Endothelial cell of umbilical vein (primary cell): ENCODE results near the gene INO80C. TPM values are rescaled to one million over a fixed set of nuclear protein-coding genes. Genes with fewer than 3 reads are reported as not detected.

Source experiments
- BruUV-seq: library from RNA; stranded (reverse); fragments of 400-500 nt; replicated peaks from 2 replicates; lab custom pipeline; 2021; lab: Mats Ljungman, UMichigan
- CTCF ChIA-PET: fragments of 300-600, 350-600 bp; sonication (Branson Sonifier 250); formaldehyde crosslinking; loops from one replicate; lab custom pipeline; 2021; ENCODE audit warnings: antibody characterized with exemption, inconsistent platforms; lab: Charles Lee
- POLR2A ChIA-PET: fragments of 300-600, 350-600 bp; sonication (Branson Sonifier 250); formaldehyde crosslinking; loops from one replicate; lab custom pipeline; 2021; ENCODE audit warnings: antibody characterized with exemption, inconsistent platforms; lab: Charles Lee
- DNase-seq: peaks from one replicate; pipeline ENCODE4 v3.0.0-alpha.2; 2011; ENCODE audit warnings: low read depth, low spot score
- FAIRE-seq: peaks from 2 replicates; lab custom pipeline; 2011; peaks lifted over from hg19 to GRCh38; lab: Jason Lieb, UNC
- H2AFZ ChIP-seq: 2 replicates; pipeline ENCODE4 v1.6.0; 2012; ENCODE audit warnings: low read depth, low read length, control low read depth, inconsistent platforms
- H3K27ac ChIP-seq: 2 replicates; pipeline ENCODE4 v1.5.1; 2011; ENCODE audit warnings: low read depth, mild to moderate bottlenecking, control low read depth, low read length, moderate library complexity; ENCODE audit not compliant: insufficient read depth
- H3K27me3 ChIP-seq, 2 experiments: 2 replicates each; pipeline versions ENCODE4 v1.6.0 to v1.6.1; 2011; ENCODE audit warnings: low read length in 2 of 2, mixed read lengths in 1 of 2; ENCODE audit not compliant: control insufficient read depth in 2 of 2, insufficient read depth in 2 of 2
- H3K36me3 ChIP-seq, 2 experiments: 2 replicates in 1 of 2; 3 replicates in 1 of 2; pipeline ENCODE4 v1.5.1; 2011; ENCODE audit warnings: low read length in 2 of 2, mild to moderate bottlenecking in 1 of 2, moderate library complexity in 1 of 2; ENCODE audit not compliant: control insufficient read depth in 2 of 2, insufficient read depth in 2 of 2; ENCODE audit errors: extremely low read depth in 1 of 2
- H3K4me1 ChIP-seq: 3 replicates; pipeline ENCODE4 v1.5.1; 2011; ENCODE audit warnings: mild to moderate bottlenecking, low read length; ENCODE audit not compliant: control insufficient read depth, insufficient read depth; ENCODE audit errors: extremely low read depth
- H3K4me2 ChIP-seq: 2 replicates; pipeline ENCODE4 v1.6.1; 2011; ENCODE audit warnings: low read length, control low read depth, mixed read lengths; ENCODE audit not compliant: insufficient read depth
- H3K4me3 ChIP-seq, 3 experiments: fragments of 200-600 bp in 1 of 3; sonication (generic), shearing (Covaris generic) in 1 of 3; replicated peaks in 1 of 3; 2 replicates each; pipeline ENCODE4 v1.5.1; 2011 to 2016; ENCODE audit warnings: control low read depth in 3 of 3, low read length in 3 of 3, mild to moderate bottlenecking in 2 of 3, inconsistent platforms in 1 of 3, low read depth in 1 of 3, moderate library complexity in 1 of 3; ENCODE audit not compliant: insufficient read depth in 1 of 3
- H3K79me2 ChIP-seq: 2 replicates; pipeline ENCODE4 v1.6.0; 2012; ENCODE audit warnings: low read length, inconsistent platforms; ENCODE audit not compliant: control insufficient read depth, insufficient read depth
- H3K9ac ChIP-seq: replicated peaks from 2 replicates; pipeline ENCODE3; 2011; ENCODE audit warnings: low read length, control low read depth; ENCODE audit not compliant: insufficient read depth; ENCODE audit errors: extremely low read depth
- H3K9me1 ChIP-seq: replicated peaks from 3 replicates; pipeline ENCODE4 v1.6.0; 2011; ENCODE audit warnings: mild to moderate bottlenecking, low read length; ENCODE audit not compliant: control insufficient read depth, insufficient read depth; ENCODE audit errors: extremely low read depth
- H3K9me3 ChIP-seq: replicated peaks from 2 replicates; pipeline ENCODE4 v1.5.1; 2012; ENCODE audit warnings: low read length, inconsistent platforms; ENCODE audit not compliant: control insufficient read depth, insufficient read depth
- H4K20me1 ChIP-seq: replicated peaks from 2 replicates; pipeline ENCODE3; 2011; ENCODE audit warnings: mild to moderate bottlenecking, low read length; ENCODE audit not compliant: control insufficient read depth, insufficient read depth; ENCODE audit errors: extremely low read depth
- CTCF ChIP-seq, 2 donors: IDR thresholded peaks; 1 replicate in 1 of 2; 2 replicates in 1 of 2; pipeline ENCODE4 v1.5.1; 2011; ENCODE audit warnings: low read length in 2 of 2, mild to moderate bottlenecking in 2 of 2, moderate library complexity in 2 of 2, control low read depth in 1 of 2, inconsistent platforms in 1 of 2, low read depth in 1 of 2; ENCODE audit not compliant: insufficient read depth in 1 of 2; ENCODE audit errors: extremely low read depth in 1 of 2
- EZH2 ChIP-seq: IDR thresholded peaks from 2 replicates; pipeline ENCODE4 v1.6.1; 2012; ENCODE audit warnings: borderline replicate concordance, low read depth, mild to moderate bottlenecking, moderate library complexity, low read length, inconsistent platforms; ENCODE audit not compliant: severe bottlenecking
- FOS ChIP-seq: IDR thresholded peaks from 2 replicates; pipeline ENCODE4 v1.6.1; 2011; ENCODE audit warnings: mild to moderate bottlenecking, low read length, moderate library complexity, borderline replicate concordance; ENCODE audit not compliant: insufficient read depth
- GATA2 ChIP-seq: IDR thresholded peaks from 2 replicates; pipeline ENCODE4 v1.7.0; 2011; ENCODE audit warnings: low read depth, mild to moderate bottlenecking, moderate library complexity, mixed read lengths, low read length; ENCODE audit not compliant: insufficient read length, insufficient read depth
- JUN ChIP-seq: IDR thresholded peaks from 2 replicates; pipeline ENCODE4 v1.6.1; 2011; ENCODE audit warnings: borderline replicate concordance, low read depth; ENCODE audit not compliant: insufficient read length, insufficient read depth
- MAX ChIP-seq: IDR thresholded peaks from 2 replicates; pipeline ENCODE4 v1.6.1; 2011; ENCODE audit not compliant: insufficient read depth, insufficient read length
- MYC ChIP-seq: IDR thresholded peaks from one replicate; pipeline ENCODE4 v1.6.1; 2011; ENCODE audit warnings: mild to moderate bottlenecking, low read depth, low read length
- POLR2A ChIP-seq: IDR thresholded peaks from 2 replicates; pipeline ENCODE4 v1.6.1; 2012; ENCODE audit warnings: low read depth, mild to moderate bottlenecking, control low read depth, low read length
- POLR2AphosphoS5 ChIP-seq: IDR thresholded peaks from 2 replicates; pipeline ENCODE4 v1.6.1; 2012; ENCODE audit warnings: low read depth, mild to moderate bottlenecking, control low read depth, low read length, moderate library complexity; ENCODE audit not compliant: insufficient read depth
- dilution Hi-C: fragments of 300-500 bp; cut with MboI; formaldehyde crosslinking; loops from one replicate; pipeline ENCODE4 v1.15.0; 2019; ENCODE audit warnings: low sequenced_read_pairs; ENCODE audit not compliant: extremely low pct_ligation_motif_present
- intact Hi-C: fragments of 100-400 bp; cut with micrococcal nuclease; formaldehyde crosslinking; loops from one replicate; pipeline ENCODE4 v1.10.0; 2022
- polyA plus RNA-seq, 4 experiments: library from polyadenylated mRNA; depleted of rRNA in 3 of 4; stranded (reverse) in 3 of 4; unstranded in 1 of 4; fragments of >200 nt; gene quantifications; 2 replicates each; pipeline versions ENCODE4 v1.2.1 to v1.2.3, GENCODE V29; 2011 to 2012; ENCODE audit warnings: missing spikeins in 1 of 4
- total RNA-seq: library from RNA; stranded (reverse); gene quantifications from 2 replicates; pipeline ENCODE4 v1.2.3, GENCODE V29; 2021

Gene INO80C
- total and polyA plus RNA-seq, 2 donors (not counting 3 experiments of a cell fraction or from before 2014, with no cell fraction given): 43.4 to 56.0 TPM

DNA sequence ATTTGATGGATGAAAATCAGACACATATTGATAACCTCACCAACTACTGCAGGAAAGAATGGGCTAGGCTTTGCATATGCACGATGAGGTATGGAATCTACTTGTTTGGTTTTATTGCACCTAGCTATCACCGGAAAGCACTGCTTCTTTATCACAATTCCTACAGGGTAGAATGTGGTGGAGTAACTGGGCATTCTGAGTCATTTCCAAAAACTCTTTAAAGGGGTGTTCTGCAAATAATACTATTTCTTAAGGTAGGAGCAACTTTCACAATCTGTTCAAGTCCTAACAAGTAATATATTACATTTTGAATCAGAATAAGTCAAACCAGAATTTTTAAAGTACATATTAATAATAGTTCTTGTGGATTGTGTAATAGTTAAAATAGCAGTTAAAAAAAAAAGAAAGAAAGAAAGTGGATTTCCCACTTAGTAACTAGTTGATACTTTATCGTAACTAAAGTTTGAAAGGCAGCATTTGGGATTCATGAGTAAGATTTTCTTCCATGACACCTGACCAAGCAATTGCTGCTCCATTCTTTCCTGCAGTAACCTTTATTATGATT, 40.5 kb downstream of the INO80C start:
- CTCF ChIA-PET: interaction anchor here (0.6 kb wide), 1 partner anchor 296 kb away, joined by 4 read pairs; no protein-coding TSS in a partner anchor
- Histone ChIP-seq H2AFZ (no peak overlapping the region), H3K4me2 (peak overlapping the region; percentile 6), H3K27ac (peak overlapping the region; percentile 90), H3K9me1 (no peaks in the 10 kb centered on the region), H3K4me1 (peaks cover 69% of the 10 kb centered on the region), H3K9me3 (no peaks in the 10 kb centered on the region), H3K27me3 (no peaks in the 10 kb centered on the region), H4K20me1 (no peaks in the 10 kb centered on the region), H3K4me3 (no peak overlapping the region), H3K36me3 (no peaks in the 10 kb centered on the region), H3K9ac (peak overlapping the region; percentile 12), H3K79me2 (peaks cover 35% of the 10 kb centered on the region)
- dilution Hi-C loops: no loop called here
- peak; percentile 59 for FAIRE-seq
- no TSS peak for BruUV-seq
- intact Hi-C loops: loop anchor here (5.0 kb wide), 1 partner anchor 515 kb away; the partner anchor contains the start of gene RMP24
- TF ChIP-seq POLR2A (peak; percentile 25), FOS (no peak)
- peak; percentile 33 for DNase-seq
- POLR2A ChIA-PET: interaction anchor here (0.7 kb wide), 1 partner anchor 638 kb away, joined by 7 read pairs; no protein-coding TSS in a partner anchor

- H3K4me1 ChIP-seq: peaks cover 58% of the 10 kb centered on the region
- POLR2A ChIA-PET: no interaction called here
- H3K9me1 ChIP-seq: no peaks in the 10 kb centered on the region
- H3K36me3 ChIP-seq: peaks cover 0 to 2% of the 10 kb centered on the region in 2 experiments
- no peak overlapping the region for H3K4me3 ChIP-seq
- H3K27ac ChIP-seq: peak overlapping the region; percentile 68
- DNase-seq (peak; percentile 75), FAIRE-seq (peak; percentile 83)
- H3K9me3 ChIP-seq: no peaks in the 10 kb centered on the region
- intact Hi-C loops: loop anchor here (5.0 kb wide), 1 partner anchor 516 kb away; the partner anchor contains the start of gene RMP24
- CTCF ChIA-PET: interaction anchor here (1.3 to 1.5 kb wide), 3 partner anchors 42 to 70 kb away, joined by 5 to 6 read pairs (median 5); partner anchors contain the start of gene INO80C
- no peak for TF ChIP-seq EZH2
- TF ChIP-seq CTCF (IDR thresholded peaks at IDR 0.05; ENCODE audit: extremely low read depth in 1 of 2, insufficient read depth in 1 of 2, low read depth in 1 of 2, low read length in 2 of 2): no peak
- TF ChIP-seq POLR2A: no peak
- TF ChIP-seq MYC: no peak
- TF ChIP-seq FOS: peak; percentile 58
- TF ChIP-seq JUN: no peak
- TF ChIP-seq GATA2: peak; percentile 13
- no peak for TF ChIP-seq MAX
- peak; percentile 64 for TF ChIP-seq POLR2AphosphoS5
- peaks cover 31% of the 10 kb centered on the region for H3K79me2 ChIP-seq
- dilution Hi-C loops: no loop called here
- H3K4me2 ChIP-seq: peak overlapping the region; percentile 62
- no peaks in the 10 kb centered on the region for H3K27me3 ChIP-seq
- peak overlapping the region; percentile 33 for H3K9ac ChIP-seq
- TSS peak; percentile 5 for BruUV-seq
- H2AFZ ChIP-seq: no peak overlapping the region
- H4K20me1 ChIP-seq: no peaks in the 10 kb centered on the region
Measured at GRCh38 chr18:35455926-35456763, 41.6 kb downstream of the INO80C start.
